ENCODE data around the gene INPP5J. TPM values are rescaled to one million over a fixed set of nuclear protein-coding genes. Genes with fewer than 3 reads are reported as not detected.

INPP5J gene
- total and polyA plus RNA-seq, 2 of the 13 experiments (the other 11 are each of a cell fraction or from before 2014, with no cell fraction given): 0.24 to 1.1 TPM

GRCh38 chr22:31102441-31103081 is 20.2 kb upstream of the INPP5J start (continued):
- no peak for TF ChIP-seq ZNF703 (CRISPR knock-in tag; IDR thresholded peaks at IDR 0.05; ENCODE audit: borderline replicate concordance)
- TF ChIP-seq, protein P1, sequence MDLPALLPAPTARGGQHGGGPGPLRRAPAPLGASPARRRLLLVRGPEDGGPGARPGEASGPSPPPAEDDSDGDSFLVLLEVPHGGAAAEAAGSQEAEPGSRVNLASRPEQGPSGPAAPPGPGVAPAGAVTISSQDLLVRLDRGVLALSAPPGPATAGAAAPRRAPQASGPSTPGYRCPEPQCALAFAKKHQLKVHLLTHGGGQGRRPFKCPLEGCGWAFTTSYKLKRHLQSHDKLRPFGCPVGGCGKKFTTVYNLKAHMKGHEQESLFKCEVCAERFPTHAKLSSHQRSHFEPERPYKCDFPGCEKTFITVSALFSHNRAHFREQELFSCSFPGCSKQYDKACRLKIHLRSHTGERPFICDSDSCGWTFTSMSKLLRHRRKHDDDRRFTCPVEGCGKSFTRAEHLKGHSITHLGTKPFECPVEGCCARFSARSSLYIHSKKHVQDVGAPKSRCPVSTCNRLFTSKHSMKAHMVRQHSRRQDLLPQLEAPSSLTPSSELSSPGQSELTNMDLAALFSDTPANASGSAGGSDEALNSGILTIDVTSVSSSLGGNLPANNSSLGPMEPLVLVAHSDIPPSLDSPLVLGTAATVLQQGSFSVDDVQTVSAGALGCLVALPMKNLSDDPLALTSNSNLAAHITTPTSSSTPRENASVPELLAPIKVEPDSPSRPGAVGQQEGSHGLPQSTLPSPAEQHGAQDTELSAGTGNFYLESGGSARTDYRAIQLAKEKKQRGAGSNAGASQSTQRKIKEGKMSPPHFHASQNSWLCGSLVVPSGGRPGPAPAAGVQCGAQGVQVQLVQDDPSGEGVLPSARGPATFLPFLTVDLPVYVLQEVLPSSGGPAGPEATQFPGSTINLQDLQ (CRISPR knock-in tag; IDR thresholded peaks at IDR 0.05): no peak
- TF ChIP-seq ZBTB39 (CRISPR knock-in tag; IDR thresholded peaks at IDR 0.05): no peak
- no peak for TF ChIP-seq SNRNP70 (IDR thresholded peaks at IDR 0.05; ENCODE audit: low read depth, low read length)
- no peak for TF ChIP-seq NFIB (CRISPR knock-in tag; IDR thresholded peaks at IDR 0.05; ENCODE audit: borderline replicate concordance)
- TF ChIP-seq ARNT2 (CRISPR knock-in tag; IDR thresholded peaks at IDR 0.05; ENCODE audit: low read depth): no peak
- TF ChIP-seq ZNF816 (CRISPR knock-in tag; IDR thresholded peaks at IDR 0.05; ENCODE audit: borderline replicate concordance): no peak
- TF ChIP-seq ZBTB7A (CRISPR knock-in tag; IDR thresholded peaks at IDR 0.05): no peak
- peak; percentile 58; the same call in 1 of the 2 replicates for TF ChIP-seq ZNF792 (CRISPR knock-in tag; IDR thresholded peaks at IDR 0.05)
- TF ChIP-seq PAF1 (CRISPR knock-in tag; IDR thresholded peaks at IDR 0.05): no peak
- peak; percentile 70; the same call in 1 of the 2 replicates for TF ChIP-seq DPF2 (CRISPR knock-in tag; IDR thresholded peaks at IDR 0.05; ENCODE audit: borderline replicate concordance, low read depth)
- no peak for TF ChIP-seq LRRFIP1 (CRISPR knock-in tag; conservative IDR thresholded peaks at IDR 0.05)
- peak; percentile 76 for TF ChIP-seq CEBPG (CRISPR knock-in tag; IDR thresholded peaks at IDR 0.05)
- no peak for TF ChIP-seq KLF6 (CRISPR knock-in tag; IDR thresholded peaks at IDR 0.05)
- no peak for TF ChIP-seq ZNF674 (CRISPR knock-in tag; IDR thresholded peaks at IDR 0.05; ENCODE audit: low read depth)
- TF ChIP-seq ZKSCAN8 (CRISPR knock-in tag; IDR thresholded peaks at IDR 0.05; ENCODE audit: borderline replicate concordance): no peak
- TF ChIP-seq ZNF607 (CRISPR knock-in tag; IDR thresholded peaks at IDR 0.05; ENCODE audit: borderline replicate concordance): no peak
- TF ChIP-seq TEAD2 (CRISPR knock-in tag; IDR thresholded peaks at IDR 0.05): no peak
- TF ChIP-seq ADNP (CRISPR knock-in tag; IDR thresholded peaks at IDR 0.05): no peak
- TF ChIP-seq ZNF724P (CRISPR knock-in tag; IDR thresholded peaks at IDR 0.05; ENCODE audit: borderline replicate concordance): no peak
- no peak for TF ChIP-seq HCFC1 (IDR thresholded peaks at IDR 0.05; ENCODE audit: low read depth, low read length)
- TF ChIP-seq HOXA3 (CRISPR knock-in tag; IDR thresholded peaks at IDR 0.05): no peak; the same call in 1 of the 2 replicates
- TF ChIP-seq ZFP41 (CRISPR knock-in tag; IDR thresholded peaks at IDR 0.05; ENCODE audit: borderline replicate concordance): no peak
